CD4-positive, CD25-positive, alpha-beta regulatory T cell (primary cell): Measurements from ENCODE around the gene DBI. TPM values are rescaled to one million over a fixed set of nuclear protein-coding genes. Genes with fewer than 3 reads are reported as not detected.
"Not testable (repeated sequence)": the region's sequence is repeated elsewhere in the genome, so short reads cannot be mapped to it uniquely, and the experiment has no call there.

Experiments
- ATAC-seq, 2 donors: fragments of 150-1000 bp; cut with Tn5 transposase; one replicate each; pipeline ENCODE4 v1.10.0; 2021; ENCODE audit warnings: low read depth in 2 of 2, moderate number of reproducible peaks in 2 of 2, moderate library complexity in 1 of 2
- DNase-seq, 3 donors: peaks; one replicate each; pipeline versions ENCODE4 v3.0.0 to v3.0.0-alpha.2; 2012 to 2022; ENCODE audit warnings: mixed read lengths in 1 of 3
- H3K27ac ChIP-seq: one replicate; pipeline ENCODE4 v1.7.0; 2013; ENCODE audit warnings: mild to moderate bottlenecking, low read length; ENCODE audit not compliant: insufficient read depth, poor library complexity, severe bottlenecking
- H3K27me3 ChIP-seq: one replicate; pipeline ENCODE4 v1.7.0; 2013; ENCODE audit warnings: low read length; ENCODE audit not compliant: control insufficient read depth, insufficient read depth
- H3K36me3 ChIP-seq: one replicate; pipeline ENCODE4 v1.7.0; 2013; ENCODE audit warnings: mild to moderate bottlenecking, low read length, moderate library complexity; ENCODE audit not compliant: control insufficient read depth, insufficient read depth
- H3K4me1 ChIP-seq: 2 replicates; pipeline ENCODE4 v1.7.0; 2013; ENCODE audit warnings: mild to moderate bottlenecking, low read length; ENCODE audit not compliant: insufficient read depth, control insufficient read depth, poor library complexity, severe bottlenecking
- H3K4me3 ChIP-seq: one replicate; pipeline ENCODE4 v1.7.0; 2013; ENCODE audit warnings: low read depth, mild to moderate bottlenecking, low read length, moderate library complexity
- H3K9me3 ChIP-seq, 2 experiments: 1 replicate in 1 of 2; 2 replicates in 1 of 2; pipeline ENCODE4 v1.7.0; 2013; ENCODE audit warnings: low read length in 2 of 2, mild to moderate bottlenecking in 1 of 2, moderate library complexity in 1 of 2; ENCODE audit not compliant: control insufficient read depth in 2 of 2
- H3K27ac Mint-ChIP-seq, 3 donors: one replicate each; pipeline ENCODE4 v1.8.0; 2020 to 2022; ENCODE audit warnings: mild to moderate bottlenecking in 3 of 3, mixed read lengths in 3 of 3, moderate library complexity in 2 of 3
- H3K27me3 Mint-ChIP-seq: one replicate; pipeline ENCODE4 v1.8.0; 2022; ENCODE audit warnings: mild to moderate bottlenecking, mixed read lengths
- H3K36me3 Mint-ChIP-seq: one replicate; pipeline ENCODE4 v1.8.0; 2020; ENCODE audit warnings: mixed read lengths
- H3K4me1 Mint-ChIP-seq, 4 donors: one replicate each; pipeline ENCODE4 v1.8.0; 2020 to 2022; ENCODE audit warnings: mixed read lengths in 4 of 4, mild to moderate bottlenecking in 1 of 4
- H3K4me3 Mint-ChIP-seq, 4 donors: one replicate each; pipeline ENCODE4 v1.8.0; 2020 to 2022; ENCODE audit warnings: mild to moderate bottlenecking in 4 of 4, mixed read lengths in 4 of 4, moderate library complexity in 3 of 4
- H3K9me3 Mint-ChIP-seq, 7 donors: one replicate each; pipeline ENCODE4 v1.8.0; 2020 to 2022; ENCODE audit warnings: mixed read lengths in 7 of 7, mild to moderate bottlenecking in 3 of 7, moderate library complexity in 2 of 7
- polyA plus RNA-seq, 4 donors: library from polyadenylated mRNA; unstranded; fragments of 300-500 nt; fragmentation: Illumina TruSeq; gene quantifications; one replicate each; pipeline ENCODE4 v1.2.3, GENCODE V29; 2021
- total RNA-seq: library from RNA; stranded (reverse); gene quantifications from one replicate; pipeline ENCODE4 v1.2.3, GENCODE V29; 2022

Gene DBI
- total and polyA plus RNA-seq, 5 donors from 2014 or later, result 49.9 to 556 (median 349) TPM

DNA sequence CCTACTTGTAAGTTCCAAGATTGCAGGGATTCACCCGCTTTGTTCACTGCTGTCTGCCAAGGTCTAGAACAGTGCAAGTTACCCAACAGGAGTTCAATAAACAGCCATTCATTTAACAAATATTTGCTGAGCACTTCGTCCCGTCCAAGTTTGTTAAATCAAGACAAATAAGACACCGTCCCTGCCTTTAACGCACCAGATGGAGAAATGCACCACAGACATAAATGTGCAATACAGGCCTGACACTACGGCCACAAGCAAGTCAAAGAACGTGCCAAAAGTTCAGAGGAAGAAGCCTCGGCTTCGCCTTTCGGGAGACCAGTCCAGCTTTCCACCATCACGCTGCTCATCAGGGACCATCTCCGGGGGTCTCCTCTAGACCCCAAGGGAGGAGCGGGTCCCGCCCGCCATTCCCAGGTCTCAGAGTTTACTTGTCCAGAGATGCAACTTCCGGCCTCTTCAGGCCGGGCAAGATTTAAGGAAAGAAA lies 572 bp upstream of the DBI start:
- peak overlapping the region; percentile 96 to 99 (median 98) for H3K4me3 Mint-ChIP-seq
- peaks cover 37% of the 10 kb centered on the region for H3K4me1 ChIP-seq
- peak overlapping the region; percentile 79 for H3K27ac ChIP-seq
- H3K27me3 ChIP-seq, result no peaks in the 10 kb centered on the region
- peak overlapping the region; percentile 87 to 97 (median 92) for H3K27ac Mint-ChIP-seq
- H3K36me3 ChIP-seq, result peaks cover 23% of the 10 kb centered on the region
- peaks cover 18% of the 10 kb centered on the region for H3K36me3 Mint-ChIP-seq
- no peaks in the 10 kb centered on the region for H3K9me3 ChIP-seq
- ATAC-seq, result no peak
- H3K27me3 Mint-ChIP-seq, result no peaks in the 10 kb centered on the region
- peaks cover 8 to 66% (median 41%) of the 10 kb centered on the region in 4 donors for H3K4me1 Mint-ChIP-seq
- peak overlapping the region; percentile 96 for H3K4me3 ChIP-seq
- no peaks in the 10 kb centered on the region for H3K9me3 Mint-ChIP-seq
- DNase-seq, result peak in 2 of 3 donors; percentile 8 to 51

DNA sequence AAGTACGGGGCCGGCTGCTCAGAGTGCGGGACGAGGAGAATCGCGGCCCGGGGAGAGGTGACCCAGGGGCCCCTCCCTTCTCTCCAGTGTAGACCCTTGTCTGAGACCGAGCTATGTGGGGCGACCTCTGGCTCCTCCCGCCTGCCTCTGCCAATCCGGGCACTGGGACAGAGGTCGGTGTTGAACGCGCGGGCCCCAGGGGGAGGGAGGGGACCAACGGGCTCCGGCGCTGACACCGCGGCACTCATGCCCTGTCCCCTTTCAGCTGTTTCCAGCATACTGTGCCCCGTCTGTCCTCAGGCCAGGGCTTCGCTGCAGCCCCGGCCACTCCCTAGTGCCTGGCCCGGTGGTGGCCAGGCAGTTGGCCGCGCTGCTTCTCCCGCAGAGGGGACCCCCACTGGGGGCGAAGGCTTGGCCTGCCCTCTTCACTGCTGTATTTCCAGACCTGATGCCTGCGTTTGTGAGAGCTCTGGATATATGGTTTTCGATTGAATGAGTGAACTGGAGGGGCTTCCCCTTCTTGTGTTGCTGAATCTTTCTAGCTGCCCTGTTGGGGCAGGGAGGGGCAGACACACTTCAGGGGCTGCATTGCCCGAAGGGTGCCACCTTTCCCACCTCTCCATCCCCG lies 809 bp downstream of the DBI start:
- peaks cover 8 to 64% (median 40%) of the 10 kb centered on the region in 4 donors for H3K4me1 Mint-ChIP-seq
- peaks cover 0 to 2% (median 0%) of the 10 kb centered on the region in 7 donors for H3K9me3 Mint-ChIP-seq
- H3K4me3 ChIP-seq, result peak overlapping the region; percentile 96

DNA sequence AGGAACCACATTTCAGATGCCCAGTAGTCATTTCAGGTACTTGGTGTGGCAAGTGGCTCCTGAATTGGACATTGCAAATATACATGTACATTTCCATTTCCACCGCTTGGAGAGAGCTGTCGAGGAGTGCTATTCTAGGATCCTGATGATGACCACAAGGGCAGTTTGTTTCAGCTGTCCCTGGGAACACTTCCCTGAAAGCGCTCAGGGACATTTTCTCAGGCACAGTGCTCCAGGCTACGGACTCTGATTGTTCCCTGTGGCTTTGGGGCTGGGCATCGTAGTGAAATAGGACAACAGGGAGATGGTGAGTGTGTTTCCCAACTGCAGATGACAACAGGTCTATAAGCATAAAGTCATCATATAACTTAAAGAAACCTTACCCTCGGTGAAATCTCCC lies 3.1 kb downstream of the DBI start:
- H3K27me3 ChIP-seq, result no peaks in the 10 kb centered on the region
- H3K36me3 ChIP-seq, result peaks cover 48% of the 10 kb centered on the region
- H3K4me3 ChIP-seq, result no peak overlapping the region
- peak overlapping the region in 3 of 4 donors; percentile 57 to 81 (median 59) for H3K4me3 Mint-ChIP-seq
- peaks cover 51% of the 10 kb centered on the region for H3K36me3 Mint-ChIP-seq
- H3K9me3 ChIP-seq, result no peaks in the 10 kb centered on the region
- no peak overlapping the region for H3K27ac ChIP-seq
- H3K27me3 Mint-ChIP-seq, result no peaks in the 10 kb centered on the region
- H3K4me1 ChIP-seq, result peaks cover 33% of the 10 kb centered on the region
- peaks cover 0 to 7% (median 0%) of the 10 kb centered on the region in 7 donors for H3K9me3 Mint-ChIP-seq
- no peak for ATAC-seq
- H3K4me1 Mint-ChIP-seq, result peaks cover 8 to 46% (median 36%) of the 10 kb centered on the region in 4 donors
- no peak overlapping the region for H3K27ac Mint-ChIP-seq
- no peak for DNase-seq

More for the DNA sequence above, 809 bp downstream of the DBI start:
- ATAC-seq, result peak in 1 of 2 donors; percentile 4
- Histone ChIP-seq H3K27me3 (no peaks in the 10 kb centered on the region), H3K4me1 (peaks cover 37% of the 10 kb centered on the region), H3K36me3 (peaks cover 37% of the 10 kb centered on the region), H3K9me3 (no peaks in the 10 kb centered on the region), H3K27ac (peak overlapping the region; percentile 79)
- DNase-seq, result peak; percentile 29 to 50 (median 32)
- Mint-ChIP-seq H3K4me3 (peak overlapping the region; percentile 96 to 99 (median 98)), H3K27me3 (no peaks in the 10 kb centered on the region), H3K36me3 (peaks cover 30% of the 10 kb centered on the region), H3K27ac (peak overlapping the region; percentile 76 to 97 (median 92))

DNA sequence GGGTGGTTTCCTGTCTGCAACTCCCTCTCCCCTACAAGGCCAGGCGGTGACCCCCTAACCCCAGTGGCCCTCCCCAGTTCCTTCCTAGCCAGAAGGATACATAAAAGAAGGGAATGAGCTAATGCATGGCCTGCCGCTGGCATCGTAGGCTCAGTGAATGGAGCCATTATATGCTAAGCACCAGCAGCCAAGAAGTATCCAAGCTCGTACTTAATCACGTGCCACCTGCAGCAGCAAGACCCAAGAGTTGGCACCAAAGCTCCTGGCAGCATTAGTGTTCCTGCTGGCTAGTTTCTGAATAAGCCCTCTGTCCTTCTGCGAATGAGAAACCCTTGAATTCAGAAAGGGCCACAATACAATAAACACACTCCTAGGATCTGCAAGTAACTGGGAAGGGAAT lies 4.3 kb downstream of the DBI start:
- no peaks in the 10 kb centered on the region for H3K27me3 Mint-ChIP-seq
- H3K27ac Mint-ChIP-seq, result no peak overlapping the region
- Histone ChIP-seq H3K4me3 (no peak overlapping the region), H3K9me3 (no peaks in the 10 kb centered on the region), H3K27ac (no peak overlapping the region), H3K36me3 (peaks cover 48% of the 10 kb centered on the region), H3K27me3 (no peaks in the 10 kb centered on the region), H3K4me1 (peaks cover 20% of the 10 kb centered on the region)
- H3K4me3 Mint-ChIP-seq, result no peak overlapping the region
- peaks cover 55% of the 10 kb centered on the region for H3K36me3 Mint-ChIP-seq
- H3K4me1 Mint-ChIP-seq, result peaks cover 1 to 33% (median 23%) of the 10 kb centered on the region in 4 donors
- no peak for ATAC-seq
- H3K9me3 Mint-ChIP-seq, result peaks cover 0 to 7% (median 0%) of the 10 kb centered on the region in 7 donors
- no peak for DNase-seq

DNA sequence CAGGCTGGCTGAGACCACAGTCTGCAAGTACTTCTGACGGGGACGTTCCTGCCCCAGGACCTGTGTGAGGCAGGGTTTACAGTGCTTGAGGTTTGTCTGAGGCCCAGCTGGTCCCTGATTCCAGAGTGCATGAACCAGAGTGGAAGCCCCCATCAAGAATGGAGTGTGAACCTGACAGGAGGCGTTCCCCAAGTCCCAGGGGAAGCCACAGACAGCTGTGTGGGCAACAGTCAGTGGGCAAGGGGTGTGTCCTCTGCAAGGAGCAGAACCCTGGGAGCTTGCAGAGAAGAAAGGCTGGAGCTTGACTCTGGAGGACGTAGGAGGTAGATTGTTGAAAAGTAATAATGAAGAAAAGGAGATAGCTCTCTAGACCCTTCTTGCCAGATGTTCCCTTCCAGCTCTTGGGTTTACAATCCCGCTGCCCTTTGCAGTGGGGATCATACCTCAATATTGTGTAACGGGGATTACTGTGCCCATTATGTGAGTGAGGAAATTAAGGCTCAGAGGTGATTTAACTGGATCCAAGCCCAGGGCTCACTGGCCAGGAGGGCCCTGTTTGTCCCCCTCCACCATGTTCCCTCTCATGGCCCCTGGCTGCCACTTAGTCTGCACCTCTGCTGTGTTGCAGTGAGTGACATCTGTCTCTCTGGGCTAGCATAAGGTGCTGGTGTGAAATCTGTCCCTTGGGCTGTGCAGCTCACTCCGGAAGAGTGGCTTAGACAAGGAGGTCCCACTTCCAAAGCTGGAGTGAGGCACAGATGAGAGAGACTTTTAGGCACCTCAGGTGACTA lies 6.2 kb downstream of the DBI start:
- Mint-ChIP-seq H3K27ac (no peak overlapping the region), H3K36me3 (peaks cover 55% of the 10 kb centered on the region), H3K27me3 (no peaks in the 10 kb centered on the region), H3K4me3 (no peak overlapping the region), H3K9me3 (peaks cover 0 to 7% (median 0%) of the 10 kb centered on the region in 7 donors), H3K4me1 (peaks cover 0 to 21% (median 15%) of the 10 kb centered on the region in 4 donors)
- Histone ChIP-seq H3K36me3 (peaks cover 48% of the 10 kb centered on the region), H3K9me3 (no peaks in the 10 kb centered on the region), H3K27ac (no peak overlapping the region), H3K27me3 (no peaks in the 10 kb centered on the region), H3K4me1 (peaks cover 6% of the 10 kb centered on the region), H3K4me3 (no peak overlapping the region)
- ATAC-seq (no peak), DNase-seq (no peak)

DNA sequence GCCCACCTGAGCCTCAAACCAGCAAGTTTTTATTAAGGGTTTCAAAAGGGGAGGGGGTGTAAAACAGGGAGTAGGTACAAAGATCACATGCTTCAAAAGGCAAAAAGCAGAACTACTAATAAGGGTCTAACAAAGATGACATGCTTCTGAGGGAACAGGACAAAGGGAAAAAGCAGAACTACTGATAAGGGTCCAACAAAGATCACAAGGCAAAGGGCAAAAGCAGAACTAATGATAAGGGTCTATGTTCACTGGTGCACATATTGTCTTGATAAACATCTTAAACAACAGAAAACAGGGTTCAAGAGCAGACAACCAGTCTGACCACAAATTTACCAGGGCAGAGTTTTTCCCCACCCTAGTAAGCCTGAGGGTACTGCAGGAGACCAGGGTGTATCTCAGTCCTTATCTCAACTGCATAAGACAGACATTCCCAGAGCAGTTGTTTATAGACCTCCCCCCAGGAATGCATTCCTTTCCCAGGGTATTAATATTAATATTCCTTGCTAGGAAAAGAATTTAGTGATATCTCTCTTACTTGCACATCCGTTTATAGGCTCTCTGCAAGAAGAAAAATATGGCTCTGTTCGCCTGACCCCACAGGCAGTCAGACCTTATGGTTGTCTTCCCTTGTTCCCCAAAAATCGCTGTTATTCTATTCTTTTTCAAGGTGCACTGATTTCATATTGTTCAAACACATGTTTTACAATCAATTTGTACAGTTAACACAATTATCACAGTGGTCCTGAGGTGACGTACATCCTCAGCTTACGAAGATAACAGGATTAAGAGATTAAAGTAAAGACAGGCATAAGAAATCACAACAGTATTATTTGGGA lies 7.3 kb downstream of the DBI start:
- not testable (repeated sequence) for DNase-seq, H3K27ac ChIP-seq, H3K4me3 ChIP-seq, H3K4me3 Mint-ChIP-seq, H3K27me3 ChIP-seq, H3K9me3 Mint-ChIP-seq, H3K4me1 ChIP-seq, H3K27me3 Mint-ChIP-seq, ATAC-seq, H3K9me3 ChIP-seq, H3K4me1 Mint-ChIP-seq
- peak overlapping the region in 1 of 3 donors; percentile 82 for H3K27ac Mint-ChIP-seq
- peaks cover 44% of the 10 kb centered on the region for H3K36me3 ChIP-seq
- H3K36me3 Mint-ChIP-seq, result peaks cover 50% of the 10 kb centered on the region

DNA sequence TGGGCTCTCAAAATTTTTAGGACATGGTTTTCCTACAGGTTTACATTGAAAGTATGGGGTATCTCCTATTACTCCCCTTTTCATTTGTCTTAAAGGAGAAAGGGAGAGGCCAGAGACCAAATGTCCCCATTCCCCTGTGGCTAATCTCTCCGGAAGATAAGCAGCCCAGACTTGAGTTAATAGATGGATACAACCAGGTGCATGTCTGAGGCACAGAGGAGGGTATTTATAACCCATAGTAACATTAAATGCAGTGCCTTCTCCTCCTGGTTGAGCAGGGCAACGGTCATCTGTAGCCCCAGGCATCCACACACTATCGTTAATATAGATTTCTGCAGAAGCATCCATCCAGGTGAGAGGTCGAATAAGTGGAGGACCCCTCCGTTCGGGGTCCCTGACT lies 9.6 kb downstream of the DBI start:
- H3K4me3 ChIP-seq, H3K9me3 Mint-ChIP-seq, H3K27me3 Mint-ChIP-seq, H3K27ac Mint-ChIP-seq, DNase-seq, H3K27me3 ChIP-seq, ATAC-seq, H3K4me3 Mint-ChIP-seq, H3K27ac ChIP-seq, H3K4me1 ChIP-seq, H3K4me1 Mint-ChIP-seq, H3K9me3 ChIP-seq: not testable (repeated sequence)
- peaks cover 35% of the 10 kb centered on the region for H3K36me3 Mint-ChIP-seq
- peaks cover 22% of the 10 kb centered on the region for H3K36me3 ChIP-seq
